Ureter (tissue), 1 donor: ENCODE data around the gene GRK2. TPM values are rescaled to one million over a fixed set of nuclear protein-coding genes. Genes with fewer than 3 reads are reported as not detected.

Experiments used
- DNase-seq: peaks from one replicate; pipeline ENCODE4 v3.0.0-alpha.2; 2020; ENCODE audit warnings: low spot score
- total RNA-seq: library from RNA; stranded (reverse); gene quantifications from one replicate; pipeline ENCODE4 v1.2.4, GENCODE V29; 2023
- donor health status: DM: yes; HTN: yes; CAD: no.

The GRK2 gene
- total RNA-seq, 1 donor from 2014 or later, result 75.9 TPM

DNA sequence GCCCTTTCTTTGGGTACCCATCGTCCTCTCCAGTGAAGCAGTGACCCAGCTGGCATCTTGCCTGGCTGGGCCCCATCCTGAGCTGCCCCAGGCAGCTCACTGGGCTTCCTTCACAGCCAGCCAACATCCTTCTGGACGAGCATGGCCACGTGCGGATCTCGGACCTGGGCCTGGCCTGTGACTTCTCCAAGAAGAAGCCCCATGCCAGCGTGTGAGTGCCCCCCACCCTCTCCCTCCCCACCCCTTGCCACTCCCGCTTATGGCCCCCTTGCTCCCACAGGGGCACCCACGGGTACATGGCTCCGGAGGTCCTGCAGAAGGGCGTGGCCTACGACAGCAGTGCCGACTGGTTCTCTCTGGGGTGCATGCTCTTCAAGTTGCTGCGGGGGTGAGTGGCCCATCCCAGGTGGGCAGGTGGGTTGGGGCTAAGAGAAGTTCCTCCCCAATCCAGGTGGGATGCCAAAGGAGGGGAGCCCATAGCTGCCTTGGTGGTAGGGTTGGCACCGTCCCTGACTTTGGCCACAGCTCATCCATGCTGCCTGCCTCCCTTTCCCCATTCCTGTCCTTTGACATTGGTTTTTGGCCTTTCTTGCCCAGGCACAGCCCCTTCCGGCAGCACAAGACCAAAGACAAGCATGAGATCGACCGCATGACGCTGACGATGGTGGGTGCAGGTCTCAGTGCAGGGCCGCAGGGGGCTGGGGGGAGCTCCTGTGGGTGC lies 16.0 kb downstream of the GRK2 start:
- DNase-seq, result no peak

DNA sequence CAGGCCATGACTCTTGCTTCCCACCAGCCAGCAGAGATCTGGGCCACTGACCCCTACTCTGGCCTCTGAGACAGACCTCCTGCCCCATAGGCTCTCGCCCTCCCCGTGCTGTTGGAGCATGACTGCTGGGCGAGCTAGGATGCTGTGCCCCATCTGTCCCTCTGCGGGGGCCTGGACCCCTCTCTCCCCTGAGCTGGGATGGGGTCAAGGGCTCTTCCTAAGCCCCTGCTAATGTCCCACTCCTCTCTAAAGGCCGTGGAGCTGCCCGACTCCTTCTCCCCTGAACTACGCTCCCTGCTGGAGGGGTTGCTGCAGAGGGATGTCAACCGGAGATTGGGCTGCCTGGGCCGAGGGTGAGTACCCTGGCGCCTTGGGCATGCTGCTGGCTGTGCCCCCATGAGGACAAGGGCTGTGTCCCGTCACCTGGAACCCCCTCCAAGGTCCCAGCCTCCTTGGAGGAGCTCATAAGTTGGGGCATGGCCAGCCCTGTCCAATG lies 16.7 kb downstream of the GRK2 start:
- no peak for DNase-seq

DNA sequence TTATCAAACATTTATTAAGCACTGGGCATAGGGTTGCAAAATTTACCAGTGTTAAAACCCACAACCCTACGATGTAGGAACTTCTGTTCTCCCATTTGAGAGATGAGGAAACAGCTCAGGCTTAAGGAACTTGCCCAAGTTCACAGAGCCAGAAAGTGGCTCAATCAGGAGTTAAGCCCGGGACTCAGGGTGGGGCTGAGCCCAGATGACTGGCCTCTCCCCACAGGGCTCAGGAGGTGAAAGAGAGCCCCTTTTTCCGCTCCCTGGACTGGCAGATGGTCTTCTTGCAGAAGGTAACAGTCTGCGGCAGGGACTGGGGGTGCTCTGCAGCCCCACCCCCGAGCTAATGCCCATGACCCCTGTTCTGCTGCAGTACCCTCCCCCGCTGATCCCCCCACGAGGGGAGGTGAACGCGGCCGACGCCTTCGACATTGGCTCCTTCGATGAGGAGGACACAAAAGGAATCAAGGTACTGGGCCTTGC lies 17.2 kb downstream of the GRK2 start:
- no peak for DNase-seq

DNA sequence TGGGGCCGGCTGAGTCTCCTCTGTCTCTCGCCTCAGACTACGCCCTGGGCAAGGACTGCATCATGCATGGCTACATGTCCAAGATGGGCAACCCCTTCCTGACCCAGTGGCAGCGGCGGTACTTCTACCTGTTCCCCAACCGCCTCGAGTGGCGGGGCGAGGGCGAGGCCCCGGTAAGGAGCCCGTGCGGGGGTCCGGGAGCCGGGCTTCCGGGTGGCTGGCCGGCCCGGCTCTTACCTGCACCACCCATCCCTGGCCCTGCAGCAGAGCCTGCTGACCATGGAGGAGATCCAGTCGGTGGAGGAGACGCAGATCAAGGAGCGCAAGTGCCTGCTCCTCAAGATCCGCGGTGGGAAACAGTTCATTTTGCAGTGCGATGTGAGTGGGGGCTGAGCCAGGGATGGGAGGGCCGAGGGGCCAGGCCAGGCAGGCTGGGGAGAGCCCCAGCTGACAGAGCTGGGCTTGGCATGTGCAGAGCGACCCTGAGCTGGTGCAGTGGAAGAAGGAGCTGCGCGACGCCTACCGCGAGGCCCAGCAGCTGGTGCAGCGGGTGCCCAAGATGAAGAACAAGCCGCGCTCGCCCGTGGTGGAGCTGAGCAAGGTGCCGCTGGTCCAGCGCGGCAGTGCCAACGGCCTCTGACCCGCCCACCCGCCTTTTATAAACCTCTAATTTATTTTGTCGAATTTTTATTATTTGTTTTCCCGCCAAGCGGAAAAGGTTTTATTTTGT lies 18.7 kb downstream of the GRK2 start:
- DNase-seq, result no peak

DNA sequence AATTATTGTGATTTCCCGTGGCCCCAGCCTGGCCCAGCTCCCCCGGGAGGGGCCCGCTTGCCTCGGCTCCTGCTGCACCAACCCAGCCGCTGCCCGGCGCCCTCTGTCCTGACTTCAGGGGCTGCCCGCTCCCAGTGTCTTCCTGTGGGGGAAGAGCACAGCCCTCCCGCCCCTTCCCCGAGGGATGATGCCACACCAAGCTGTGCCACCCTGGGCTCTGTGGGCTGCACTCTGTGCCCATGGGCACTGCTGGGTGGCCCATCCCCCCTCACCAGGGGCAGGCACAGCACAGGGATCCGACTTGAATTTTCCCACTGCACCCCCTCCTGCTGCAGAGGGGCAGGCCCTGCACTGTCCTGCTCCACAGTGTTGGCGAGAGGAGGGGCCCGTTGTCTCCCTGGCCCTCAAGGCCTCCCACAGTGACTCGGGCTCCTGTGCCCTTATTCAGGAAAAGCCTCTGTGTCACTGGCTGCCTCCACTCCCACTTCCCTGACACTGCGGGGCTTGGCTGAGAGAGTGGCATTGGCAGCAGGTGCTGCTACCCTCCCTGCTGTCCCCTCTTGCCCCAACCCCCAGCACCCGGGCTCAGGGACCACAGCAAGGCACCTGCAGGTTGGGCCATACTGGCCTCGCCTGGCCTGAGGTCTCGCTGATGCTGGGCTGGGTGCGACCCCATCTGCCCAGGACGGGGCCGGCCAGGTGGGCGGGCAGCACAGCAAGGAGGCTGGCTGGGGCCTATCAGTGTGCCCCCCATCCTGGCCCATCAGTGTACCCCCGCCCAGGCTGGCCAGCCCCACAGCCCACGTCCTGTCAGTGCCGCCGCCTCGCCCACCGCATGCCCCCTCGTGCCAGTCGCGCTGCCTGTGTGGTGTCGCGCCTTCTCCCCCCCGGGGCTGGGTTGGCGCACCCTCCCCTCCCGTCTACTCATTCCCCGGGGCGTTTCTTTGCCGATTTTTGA lies 19.5 kb downstream of the GRK2 start:
- DNase-seq, result no peak

DNA sequence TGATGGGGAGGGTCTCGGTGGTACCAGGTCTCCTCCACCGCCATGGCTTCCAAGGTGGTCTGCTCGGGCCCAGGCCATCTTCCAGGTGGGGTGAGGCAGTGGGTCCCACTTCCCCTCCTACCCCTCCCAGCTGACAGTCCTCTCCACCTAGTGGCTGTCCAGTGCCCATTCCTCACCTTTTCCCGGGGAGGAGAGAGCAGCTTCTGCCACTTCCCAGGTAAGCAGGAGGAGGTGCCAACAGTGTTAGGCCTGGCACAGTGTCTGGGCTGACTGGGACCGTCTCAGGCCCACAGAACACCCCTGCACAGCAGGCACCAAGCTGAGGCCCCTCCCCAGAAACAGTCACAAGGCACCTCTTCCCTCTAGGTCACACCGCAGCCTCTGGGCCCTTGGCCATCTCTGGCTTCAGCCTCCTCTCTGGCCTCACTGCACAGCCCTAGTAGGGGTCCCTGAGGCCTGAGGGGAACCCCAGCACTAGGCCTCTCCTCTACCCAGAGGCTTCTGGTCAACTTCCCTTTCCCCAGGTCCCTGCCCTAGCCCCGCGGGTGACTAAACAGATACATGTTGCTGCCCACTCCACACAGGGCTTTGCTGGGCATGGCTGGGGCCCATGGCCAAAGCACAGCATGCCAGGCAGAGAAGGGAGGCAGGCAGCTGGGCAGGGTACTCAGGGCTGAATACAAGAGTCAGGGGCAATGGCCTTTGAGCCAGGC lies 20.5 kb downstream of the GRK2 start:
- DNase-seq, result no peak

DNA sequence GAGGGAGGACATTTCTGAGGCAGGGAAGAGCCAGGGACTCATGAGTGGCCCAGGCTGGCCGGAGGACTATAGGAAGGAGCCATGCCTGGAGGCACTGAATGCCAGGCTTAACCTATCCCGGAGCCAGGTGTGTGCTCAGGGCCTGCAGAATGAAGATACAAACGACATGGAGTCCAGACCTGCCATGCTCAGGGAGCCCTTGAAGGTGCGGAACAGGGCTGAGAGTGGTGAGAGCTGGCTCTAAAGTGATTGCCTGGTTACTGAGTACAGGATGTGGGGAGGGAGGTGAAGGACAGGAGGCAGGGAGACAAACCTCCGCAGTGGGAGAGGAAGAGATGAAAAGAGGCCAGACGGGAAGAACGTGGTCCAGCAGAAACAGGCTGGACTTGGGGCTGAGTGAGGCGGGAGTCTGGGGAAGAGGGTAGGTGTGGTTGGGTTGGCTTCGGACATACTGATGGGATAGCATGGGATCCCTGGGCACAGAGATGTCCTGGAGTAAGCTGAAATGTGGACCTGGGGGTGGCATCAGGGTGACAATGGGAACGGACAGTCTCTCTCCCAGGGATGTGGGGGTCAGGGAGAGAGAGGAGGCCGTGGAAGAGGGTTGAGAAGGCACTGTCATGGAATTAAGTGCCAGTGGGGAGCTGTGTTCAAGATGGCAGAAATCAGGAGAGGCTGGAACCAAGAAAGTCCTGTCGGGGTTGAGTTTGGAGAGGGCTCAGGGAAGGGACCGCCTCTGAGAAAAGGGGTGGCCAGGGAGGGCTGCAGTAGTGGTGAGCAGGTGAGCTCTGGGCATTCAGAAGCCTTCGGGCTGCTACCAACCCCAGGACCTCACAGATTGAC lies 21.3 kb downstream of the GRK2 start:
- no peak for DNase-seq

DNA sequence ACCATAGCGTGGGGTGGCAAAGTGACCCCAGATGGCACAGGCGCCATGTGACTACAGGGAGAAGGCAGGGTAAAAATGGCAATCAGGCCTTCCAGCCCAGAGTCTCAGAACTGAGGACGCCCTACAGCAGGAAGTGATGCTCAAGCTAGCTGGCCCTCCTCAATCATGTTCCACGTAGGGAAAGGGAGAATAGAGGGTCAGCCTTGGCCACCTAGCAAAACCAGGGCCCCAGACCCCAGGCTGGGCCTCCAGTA lies 21.9 kb downstream of the GRK2 start:
- no peak for DNase-seq

DNA sequence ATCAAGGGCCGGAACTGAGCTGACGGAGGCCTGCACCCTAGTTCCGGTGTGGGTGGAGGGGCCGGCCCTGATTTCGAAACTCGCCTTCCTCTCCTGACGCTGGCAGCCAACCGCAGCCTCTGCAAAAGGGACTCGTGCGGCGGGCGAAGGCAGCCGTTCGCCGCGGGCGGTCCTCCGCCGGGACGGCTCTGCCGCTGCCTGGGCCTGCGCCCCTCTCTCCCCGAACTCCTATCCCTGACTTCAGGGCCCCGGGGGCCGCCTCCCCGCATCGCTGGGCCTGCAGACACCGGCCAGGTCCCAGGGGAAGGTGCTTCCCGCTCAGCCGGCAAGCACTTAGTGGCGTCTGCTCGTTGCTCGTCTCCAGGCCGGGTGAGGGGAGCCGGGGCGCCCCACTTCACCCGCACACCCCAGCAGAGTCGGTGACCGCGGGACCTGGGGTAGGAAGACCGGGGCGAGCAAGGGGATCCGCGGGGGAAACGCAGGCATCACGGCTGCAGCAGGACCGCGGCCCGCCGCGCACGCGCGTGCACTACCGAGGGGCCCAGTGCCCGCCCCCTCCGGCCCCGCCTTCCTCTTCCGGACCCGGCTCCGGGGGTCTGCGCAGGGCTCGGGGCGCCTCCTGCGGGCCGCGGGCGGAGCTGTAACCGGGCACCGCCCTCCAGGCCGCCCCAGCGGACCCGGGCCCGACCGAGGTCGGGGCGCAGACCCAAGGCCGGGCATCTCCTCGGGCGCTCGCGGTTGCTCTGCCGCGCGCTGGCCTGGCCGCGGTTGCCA lies 22.4 kb downstream of the GRK2 start:
- peak; percentile 92 for DNase-seq

DNA sequence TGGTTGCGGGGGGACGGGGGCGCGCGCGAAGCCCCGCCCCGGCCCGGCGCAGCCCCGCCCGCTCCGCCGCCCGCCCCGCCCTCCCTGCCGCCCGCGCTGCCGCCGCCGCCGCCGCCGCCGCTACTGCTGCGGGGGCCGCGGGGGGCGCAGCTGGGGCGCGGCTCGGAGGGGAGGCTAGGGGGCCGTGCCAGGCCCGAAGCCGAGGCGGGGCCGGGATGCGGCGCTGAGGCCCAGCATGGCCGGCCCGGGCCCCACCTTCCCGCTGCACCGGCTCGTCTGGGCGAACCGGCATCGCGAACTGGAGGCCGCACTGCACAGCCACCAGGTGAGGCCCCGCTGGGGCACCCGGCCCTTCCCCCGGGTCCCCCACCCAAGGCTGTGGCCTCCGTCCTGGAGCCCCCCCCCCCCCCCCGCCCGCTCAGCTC lies 23.0 kb downstream of the GRK2 start, which contains the start of gene ANKRD13D:
TSS of gene ANKRD13D (plus strand) at position 78 of the 425 bp plus-strand sequence. CDS start at position 236, 158 bp downstream.
- no peak for DNase-seq

DNA sequence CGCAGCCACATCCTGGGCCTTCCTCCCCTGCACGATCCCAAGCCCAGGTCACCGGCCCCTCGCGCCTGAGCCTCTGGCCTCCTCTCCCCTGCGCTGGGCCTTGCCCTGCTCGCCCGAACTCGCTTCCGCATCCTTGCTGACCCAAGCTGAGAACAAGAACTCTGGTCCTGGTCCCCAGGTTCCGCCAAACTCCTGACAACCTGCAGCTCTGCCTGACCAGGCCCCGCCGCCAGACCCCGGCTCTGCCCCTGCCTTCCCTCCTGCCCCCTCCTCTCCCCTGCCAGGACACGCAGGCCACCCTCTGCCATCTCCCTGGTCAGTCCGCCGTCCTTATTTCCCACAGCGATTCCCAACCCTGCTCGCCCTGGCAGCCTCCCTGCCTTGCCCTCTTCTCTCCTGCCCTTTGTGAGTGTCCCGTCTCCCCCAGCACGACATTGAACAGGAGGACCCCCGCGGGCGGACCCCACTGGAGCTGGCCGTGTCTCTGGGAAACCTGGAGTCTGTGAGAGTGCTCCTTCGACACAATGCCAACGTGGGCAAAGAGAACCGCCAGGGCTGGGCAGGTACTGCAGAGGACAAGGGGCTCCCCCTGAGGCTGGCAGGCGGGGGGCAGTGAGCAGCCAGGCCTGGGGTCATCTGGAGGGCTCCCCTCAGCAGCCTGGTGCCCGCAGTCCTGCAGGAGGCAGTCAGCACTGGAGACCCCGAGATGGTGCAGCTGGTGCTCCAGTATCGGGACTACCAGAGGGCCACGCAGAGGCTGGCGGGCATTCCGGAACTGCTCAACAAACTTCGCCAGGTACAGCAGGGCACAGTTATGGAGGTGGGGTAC lies 23.6 kb downstream of the GRK2 start:
- no peak for DNase-seq

DNA sequence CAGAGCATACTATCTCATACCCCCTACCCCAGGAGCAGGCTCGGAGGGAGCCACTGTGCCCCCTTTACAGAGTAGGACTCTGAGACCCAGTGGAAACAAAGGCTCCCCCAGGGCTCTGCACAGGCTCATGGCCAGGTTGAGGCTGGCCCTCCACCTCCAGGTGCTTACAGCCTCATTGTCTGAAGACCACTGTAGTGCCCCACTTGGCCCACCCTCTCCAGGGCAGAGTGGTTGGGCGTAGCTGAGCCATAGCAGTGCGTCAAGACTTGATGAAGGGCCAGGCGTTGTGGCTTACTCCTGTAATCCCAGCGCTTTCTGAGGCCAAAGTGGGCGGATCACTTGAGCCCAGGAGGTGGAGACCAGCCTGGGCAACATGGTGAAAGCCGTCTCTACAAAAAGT lies 24.5 kb downstream of the GRK2 start:
- no peak for DNase-seq

DNA sequence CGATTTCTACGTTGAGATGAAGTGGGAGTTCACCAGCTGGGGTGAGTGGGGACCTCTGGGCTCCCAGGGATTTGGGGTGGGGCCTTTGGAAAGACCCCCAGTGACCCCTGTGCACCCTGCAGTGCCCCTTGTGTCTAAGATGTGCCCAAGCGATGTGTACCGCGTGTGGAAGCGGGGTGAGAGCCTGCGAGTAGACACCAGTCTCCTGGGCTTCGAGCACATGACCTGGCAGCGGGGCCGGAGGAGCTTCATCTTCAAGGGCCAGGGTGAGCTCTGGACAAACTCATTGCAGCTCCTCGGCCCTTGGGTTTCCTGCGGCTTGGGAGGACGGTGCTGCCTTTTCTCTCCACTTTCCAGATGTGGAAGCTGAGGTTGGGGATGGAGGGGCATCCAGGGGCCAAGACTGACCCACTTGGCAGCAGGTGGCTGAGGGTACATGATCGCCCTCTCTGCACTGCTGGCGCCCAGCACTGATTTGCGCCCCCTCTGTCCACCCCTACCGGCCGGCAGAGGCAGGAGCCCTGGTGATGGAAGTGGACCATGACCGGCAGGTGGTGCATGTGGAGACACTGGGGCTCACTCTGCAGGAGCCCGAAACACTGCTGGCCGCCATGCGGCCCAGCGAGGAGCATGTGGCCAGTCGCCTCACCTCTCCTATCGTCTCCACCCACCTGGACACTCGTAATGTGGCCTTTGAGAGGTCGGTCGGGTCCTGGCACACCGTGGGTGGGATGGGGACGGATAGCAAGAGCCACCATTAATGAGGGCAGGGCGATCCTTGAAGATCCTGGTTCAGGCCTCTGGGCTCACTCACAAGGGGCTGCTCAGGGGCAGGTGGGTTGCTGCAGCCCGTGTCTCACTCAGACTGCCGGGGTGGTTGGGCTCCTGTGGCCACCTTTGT lies 25.5 kb downstream of the GRK2 start:
- no peak for DNase-seq

DNA sequence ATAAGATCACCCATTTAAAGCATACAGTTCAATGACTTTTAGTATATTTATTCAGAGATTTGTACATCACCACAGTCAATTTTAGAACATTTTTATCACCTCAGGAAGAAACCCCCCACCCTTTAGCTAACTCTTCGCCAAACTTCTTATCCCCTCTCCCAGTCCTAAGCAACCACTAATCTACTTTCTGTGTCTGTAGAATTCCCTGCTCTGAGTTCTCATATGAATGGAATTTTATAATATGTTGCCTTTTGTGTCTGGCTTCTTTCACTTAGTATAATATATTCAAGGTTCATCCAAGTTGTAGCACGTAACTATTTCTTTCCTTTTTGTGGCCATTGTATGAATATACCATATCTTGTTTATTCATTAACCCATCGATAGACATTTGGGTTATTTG lies 26.4 kb downstream of the GRK2 start:
- no peak for DNase-seq

DNA sequence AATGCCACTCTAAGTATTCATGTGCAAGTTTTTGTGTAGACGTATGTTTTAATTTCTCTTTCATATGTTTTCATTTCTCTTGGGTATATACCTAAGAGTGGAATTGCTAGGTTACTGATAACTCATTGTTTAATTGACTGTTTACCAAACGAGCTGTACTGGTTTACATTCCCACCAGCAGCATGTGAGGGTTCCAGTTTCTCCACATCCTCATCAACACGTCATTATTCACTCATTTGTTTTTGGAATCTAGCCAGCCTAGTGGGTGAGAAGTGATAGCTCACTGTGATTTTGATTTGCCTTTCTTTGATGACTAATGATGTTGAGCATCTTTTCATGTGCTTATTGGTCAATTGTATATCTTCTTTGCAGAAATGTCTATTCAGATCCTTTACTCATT lies 26.8 kb downstream of the GRK2 start:
- no peak for DNase-seq

DNA sequence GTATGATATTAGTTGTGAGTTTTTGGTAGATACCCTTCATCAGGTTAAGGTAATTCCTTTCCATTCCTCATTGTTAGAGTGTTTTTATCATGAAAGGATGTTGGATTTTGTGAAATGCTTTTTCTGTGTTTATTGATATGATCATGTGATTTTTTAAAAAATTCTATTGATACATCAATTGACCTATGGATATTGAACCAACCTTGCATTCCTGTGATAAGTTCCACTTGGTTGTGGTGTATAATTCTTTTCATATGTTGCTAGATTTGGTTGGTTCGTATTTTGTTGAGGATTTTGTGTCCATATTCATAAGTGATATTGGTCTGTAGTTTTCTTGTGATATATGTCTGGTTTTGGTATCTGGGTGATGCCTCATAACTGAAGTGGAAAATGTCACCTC lies 29.6 kb downstream of the GRK2 start:
- no peak for DNase-seq

DNA sequence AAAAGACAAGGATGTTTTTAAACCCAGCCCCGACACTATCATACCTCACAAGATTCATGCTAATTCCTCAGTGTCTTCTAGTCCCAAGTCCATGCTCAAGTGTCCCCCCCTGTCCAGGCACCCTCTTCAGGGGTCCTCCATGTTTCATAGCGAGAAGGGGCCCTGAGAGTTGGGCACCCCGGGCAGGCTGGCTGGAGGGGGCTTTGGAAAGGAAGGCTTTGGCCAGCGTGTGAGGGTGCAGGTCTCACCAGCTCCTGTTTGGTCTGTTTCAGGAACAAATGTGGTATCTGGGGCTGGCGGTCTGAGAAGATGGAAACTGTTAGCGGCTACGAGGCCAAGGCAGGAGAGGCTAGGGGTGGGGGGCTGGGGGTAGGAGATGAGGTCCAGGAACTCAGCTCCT lies 32.5 kb downstream of the GRK2 start:
- DNase-seq, result no peak
